Endodermal cell (in vitro differentiated cells): ENCODE results near the gene ADORA2A. TPM values are rescaled to one million over a fixed set of nuclear protein-coding genes. Genes with fewer than 3 reads are reported as not detected.

ENCODE experiments used
- DNase-seq: peaks from one replicate; pipeline ENCODE4 v3.0.0-alpha.2; 2017
- H3K27ac ChIP-seq: 2 replicates; pipeline ENCODE4 v1.5.1; 2013; ENCODE audit warnings: mild to moderate bottlenecking, low read depth, low read length, moderate library complexity
- H3K27me3 ChIP-seq: 2 replicates; pipeline ENCODE4 v1.6.1; 2013; ENCODE audit warnings: mild to moderate bottlenecking, low read length, moderate library complexity; ENCODE audit not compliant: insufficient read depth, control insufficient read depth, poor library complexity, severe bottlenecking
- H3K36me3 ChIP-seq: 2 replicates; pipeline ENCODE4 v1.7.0; 2013; ENCODE audit warnings: mild to moderate bottlenecking, low read length, moderate library complexity; ENCODE audit not compliant: control insufficient read depth, insufficient read depth
- H3K4me1 ChIP-seq: one replicate; pipeline ENCODE4 v1.7.0; 2013; ENCODE audit warnings: low read length; ENCODE audit not compliant: control insufficient read depth, insufficient read depth
- H3K4me3 ChIP-seq: 2 replicates; pipeline ENCODE4 v1.5.1; 2013; ENCODE audit warnings: mild to moderate bottlenecking, low read length, moderate library complexity
- H3K9ac ChIP-seq: 2 replicates; pipeline ENCODE4 v1.6.1; 2013; ENCODE audit warnings: mild to moderate bottlenecking, low read length, moderate library complexity; ENCODE audit not compliant: poor library complexity, severe bottlenecking; ENCODE audit errors: extremely low read depth
- H3K9me3 ChIP-seq: 2 replicates; pipeline ENCODE4 v1.6.1; 2013; ENCODE audit warnings: mild to moderate bottlenecking, low read length, moderate library complexity; ENCODE audit not compliant: control insufficient read depth
- H3K27ac Mint-ChIP-seq: 2 replicates; pipeline ENCODE4 v1.8.0; 2020; ENCODE audit warnings: mixed read lengths
- H3K27me3 Mint-ChIP-seq: 2 replicates; pipeline ENCODE4 v1.8.0; 2021; ENCODE audit warnings: mild to moderate bottlenecking, mixed read lengths; ENCODE audit not compliant: insufficient read depth
- H3K36me3 Mint-ChIP-seq: 2 replicates; pipeline ENCODE4 v1.8.0; 2020; ENCODE audit warnings: low read depth, mixed read lengths
- H3K4me1 Mint-ChIP-seq: 2 replicates; pipeline ENCODE4 v1.8.0; 2020; ENCODE audit warnings: mixed read lengths
- H3K4me3 Mint-ChIP-seq: 2 replicates; pipeline ENCODE4 v1.8.0; 2020; ENCODE audit warnings: mild to moderate bottlenecking, moderate library complexity, mixed read lengths
- H3K9me3 Mint-ChIP-seq: 2 replicates; pipeline ENCODE4 v1.8.0; 2020; ENCODE audit warnings: mild to moderate bottlenecking, mixed read lengths
- WGBS, 2 experiments: methylation state at CpG; one replicate each; pipeline versions ENCODE4 v1.1.5 to v1.1.7; 2013; ENCODE audit warnings: missing lambda C conversion rate in 2 of 2, mixed read lengths in 1 of 2; ENCODE audit not compliant: insufficient coverage in 1 of 2, insufficient read length in 1 of 2; 5-methylcytosine and 5-hydroxymethylcytosine counted together
- total RNA-seq, 2 donors: library from RNA; stranded (reverse); fragmentation: NEBNext Ultra II Directional in 1 of 2; extraction: Animal tissue kit (Norgen Biotek cat#: 25700) in 1 of 2; gene quantifications; 2 replicates in 1 of 2; 3 replicates in 1 of 2; pipeline ENCODE4 v1.2.1, GENCODE V29; 2021
- TF ChIP-seq, protein P1 (sequence below): fragments of 200-600 bp; sonication (generic); conservative IDR thresholded peaks from 2 replicates; pipeline ENCODE4 v1.5.0; 2021; ENCODE audit warnings: antibody characterized with exemption, mild to moderate bottlenecking

Gene ADORA2A
- total RNA-seq, 2 donors from 2014 or later = 4.1 to 4.7 TPM

DNA sequence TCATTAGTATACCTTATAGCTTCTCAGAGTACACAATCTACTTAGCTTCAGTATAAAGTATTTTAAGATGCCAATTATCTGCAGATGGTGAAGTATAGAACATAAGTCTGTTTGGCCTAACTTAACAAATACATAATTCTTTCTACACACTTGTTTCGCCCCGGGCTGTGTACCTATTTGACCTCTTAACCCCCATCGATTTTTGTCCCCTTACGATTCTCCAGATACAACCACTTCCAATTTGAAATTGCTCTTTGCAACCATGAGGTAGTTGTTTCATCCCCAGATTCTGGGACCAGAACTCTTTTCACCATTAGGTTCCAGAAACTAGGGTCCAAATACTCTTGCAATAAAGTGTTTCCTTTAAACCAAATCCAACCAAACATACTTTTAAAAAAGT lies 57.8 kb downstream of the ADORA2A start:
- no peaks in the 10 kb centered on the region for H3K9me3 Mint-ChIP-seq
- Histone ChIP-seq H3K4me1 (no peaks in the 10 kb centered on the region), H3K27ac (no peak overlapping the region), H3K36me3 (no peaks in the 10 kb centered on the region), H3K27me3 (no peaks in the 10 kb centered on the region), H3K4me3 (no peak overlapping the region), H3K9ac (no peak overlapping the region), H3K9me3 (no peaks in the 10 kb centered on the region)
- peaks cover 2% of the 10 kb centered on the region for H3K4me1 Mint-ChIP-seq
- WGBS, 2 experiments = 85 to 94% methylated on average over 2 to 4 of the region's 4 CpGs
- TF ChIP-seq, protein P1, sequence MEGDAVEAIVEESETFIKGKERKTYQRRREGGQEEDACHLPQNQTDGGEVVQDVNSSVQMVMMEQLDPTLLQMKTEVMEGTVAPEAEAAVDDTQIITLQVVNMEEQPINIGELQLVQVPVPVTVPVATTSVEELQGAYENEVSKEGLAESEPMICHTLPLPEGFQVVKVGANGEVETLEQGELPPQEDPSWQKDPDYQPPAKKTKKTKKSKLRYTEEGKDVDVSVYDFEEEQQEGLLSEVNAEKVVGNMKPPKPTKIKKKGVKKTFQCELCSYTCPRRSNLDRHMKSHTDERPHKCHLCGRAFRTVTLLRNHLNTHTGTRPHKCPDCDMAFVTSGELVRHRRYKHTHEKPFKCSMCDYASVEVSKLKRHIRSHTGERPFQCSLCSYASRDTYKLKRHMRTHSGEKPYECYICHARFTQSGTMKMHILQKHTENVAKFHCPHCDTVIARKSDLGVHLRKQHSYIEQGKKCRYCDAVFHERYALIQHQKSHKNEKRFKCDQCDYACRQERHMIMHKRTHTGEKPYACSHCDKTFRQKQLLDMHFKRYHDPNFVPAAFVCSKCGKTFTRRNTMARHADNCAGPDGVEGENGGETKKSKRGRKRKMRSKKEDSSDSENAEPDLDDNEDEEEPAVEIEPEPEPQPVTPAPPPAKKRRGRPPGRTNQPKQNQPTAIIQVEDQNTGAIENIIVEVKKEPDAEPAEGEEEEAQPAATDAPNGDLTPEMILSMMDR = no peak
- peaks cover 3% of the 10 kb centered on the region for H3K27me3 Mint-ChIP-seq
- H3K4me3 Mint-ChIP-seq = no peak overlapping the region
- no peak overlapping the region for H3K27ac Mint-ChIP-seq
- no peaks in the 10 kb centered on the region for H3K36me3 Mint-ChIP-seq
- DNase-seq = no peak

DNA sequence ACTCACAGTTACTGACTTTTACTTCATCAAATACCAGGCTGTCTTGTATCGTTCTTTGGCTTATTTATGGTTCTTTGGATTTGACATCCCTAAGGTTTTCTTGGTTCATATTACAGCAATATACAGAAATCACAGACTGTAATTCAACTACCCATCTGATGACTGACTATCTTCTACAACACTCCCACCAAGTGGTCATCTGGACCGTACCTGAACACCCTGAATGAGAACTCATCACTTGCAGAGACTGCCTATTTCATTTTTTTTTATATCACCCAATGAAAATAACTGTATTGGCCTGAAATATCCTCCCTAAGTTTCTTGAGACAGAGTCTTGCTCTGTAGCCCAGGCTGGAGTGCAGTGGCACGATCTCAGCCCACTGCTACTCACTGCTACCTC lies 58.2 kb downstream of the ADORA2A start:
- TF ChIP-seq, protein P1 = peak; percentile 51
- Histone ChIP-seq H3K9me3 (no peaks in the 10 kb centered on the region), H3K9ac (no peak overlapping the region), H3K4me3 (no peak overlapping the region), H3K36me3 (no peaks in the 10 kb centered on the region), H3K27ac (no peak overlapping the region), H3K27me3 (no peaks in the 10 kb centered on the region), H3K4me1 (no peaks in the 10 kb centered on the region)
- 66 to 67% methylated on average over 3 of the region's 3 CpGs for WGBS, 2 experiments
- Mint-ChIP-seq H3K4me1 (peaks cover 2% of the 10 kb centered on the region), H3K9me3 (no peaks in the 10 kb centered on the region), H3K27me3 (peaks cover 6% of the 10 kb centered on the region), H3K27ac (no peak overlapping the region), H3K4me3 (no peak overlapping the region), H3K36me3 (no peaks in the 10 kb centered on the region)
- DNase-seq = no peak

DNA sequence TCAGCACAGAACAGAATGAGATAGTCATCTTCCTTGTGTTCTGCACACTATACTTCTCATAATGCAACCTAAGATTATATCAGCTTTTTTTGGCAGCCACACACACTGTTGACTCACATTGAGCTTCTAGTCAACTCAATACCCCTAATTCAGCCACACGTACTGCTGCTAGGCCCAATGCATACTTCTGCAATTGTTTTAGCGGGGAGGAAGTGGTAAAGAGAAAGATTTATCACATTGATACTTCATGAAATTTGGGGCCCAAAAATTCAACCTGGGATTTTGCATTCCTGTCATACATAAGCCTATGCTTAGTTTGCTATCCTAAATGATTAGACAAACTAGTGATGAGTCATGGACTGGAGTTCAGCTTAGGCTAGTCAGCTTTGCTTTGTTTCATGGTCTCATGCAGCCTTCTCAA lies 59.1 kb downstream of the ADORA2A start:
- Mint-ChIP-seq H3K36me3 (no peaks in the 10 kb centered on the region), H3K27me3 (peaks cover 11% of the 10 kb centered on the region), H3K9me3 (no peaks in the 10 kb centered on the region), H3K4me3 (no peak overlapping the region), H3K4me1 (peaks cover 2% of the 10 kb centered on the region), H3K27ac (no peak overlapping the region)
- no peaks in the 10 kb centered on the region for H3K4me1 ChIP-seq
- TF ChIP-seq, protein P1 = no peak
- H3K27me3 ChIP-seq = peaks cover under 1% of the 10 kb centered on the region
- H3K4me3 ChIP-seq = no peak overlapping the region
- no peaks in the 10 kb centered on the region for H3K36me3 ChIP-seq
- H3K9me3 ChIP-seq = no peaks in the 10 kb centered on the region
- H3K27ac ChIP-seq = no peak overlapping the region
- whole genome bisulfite sequencing, 2 experiments = 93 to 100% methylated on average over 2 of the region's 2 CpGs
- H3K9ac ChIP-seq = no peak overlapping the region
- no peak for DNase-seq
